Heart left ventricle (tissue), 16 donors: ENCODE data around the gene SERPINB6. TPM values are rescaled to one million over a fixed set of nuclear protein-coding genes. Genes with fewer than 3 reads are reported as not detected.
"Not testable (repeated sequence)": the region's sequence is repeated elsewhere in the genome, so short reads cannot be mapped to it uniquely, and the experiment has no call there.

Experiments
- ATAC-seq, 4 donors: fragments of 200-7000 bp; cut with Tn5 transposase; one replicate each; pipeline ENCODE4 v1.9.1; 2020 to 2022; ENCODE audit warnings: moderate library complexity in 4 of 4, mild to moderate bottlenecking in 3 of 4, moderate number of reproducible peaks in 1 of 4
- DNase-seq, 5 donors: peaks; one replicate each; pipeline ENCODE4 v3.0.0-alpha.2; 2020
- H3K27ac ChIP-seq, 12 donors: fragments of 200-600 bp; sonication (generic) in 4 of 12; one replicate each; pipeline versions ENCODE4 v1.5.0 to v1.8.0; 2016 to 2022; ENCODE audit warnings: mild to moderate bottlenecking in 2 of 12
- H3K27me3 ChIP-seq, 9 donors: fragments of 200-600 bp; sonication (generic) in 2 of 9; one replicate each; pipeline versions ENCODE4 v1.5.1 to v1.8.0; 2016 to 2022; ENCODE audit warnings: mild to moderate bottlenecking in 3 of 9
- H3K36me3 ChIP-seq, 9 donors: fragments of 200-600 bp; sonication (generic) in 2 of 9; one replicate each; pipeline versions ENCODE4 v1.5.0 to v1.8.0; 2018 to 2022; ENCODE audit warnings: mild to moderate bottlenecking in 2 of 9
- H3K4me1 ChIP-seq, 12 donors: fragments of 200-600 bp; sonication (generic) in 4 of 12; one replicate each; pipeline versions ENCODE4 v1.5.0 to v1.8.0; 2016 to 2022; ENCODE audit warnings: mild to moderate bottlenecking in 3 of 12
- H3K4me3 ChIP-seq, 12 donors: fragments of 200-600 bp; sonication (generic) in 4 of 12; one replicate each; pipeline versions ENCODE4 v1.5.0 to v1.8.0; 2017 to 2022; ENCODE audit warnings: mild to moderate bottlenecking in 9 of 12, moderate library complexity in 4 of 12
- H3K9me3 ChIP-seq, 12 donors: fragments of 200-600 bp; sonication (generic) in 4 of 12; one replicate each; pipeline versions ENCODE4 v1.5.0 to v1.8.0; 2016 to 2022; ENCODE audit warnings: mild to moderate bottlenecking in 1 of 12
- POLR2A ChIP-seq, 2 donors: fragments of 450-650 bp; IDR thresholded peaks; one replicate each; pipeline ENCODE4 v1.6.1; 2017; ENCODE audit warnings: antibody characterized with exemption in 2 of 2, mild to moderate bottlenecking in 2 of 2, moderate library complexity in 2 of 2
- WGBS, 4 donors: extraction: QIAGEN DNeasy Blood & Tissue Kit in 2 of 4; methylation state at CpG; one replicate each; pipeline versions ENCODE4 v1.1.5 to v1.1.7; 2013 to 2018; 5-methylcytosine and 5-hydroxymethylcytosine counted together
- intact Hi-C, 10 donors: fragments of 100-400 bp; cut with DNase I; formaldehyde crosslinking; loops; one replicate each; pipeline versions ENCODE4 v1.11.1 to v1.14.2; 2022
- polyA plus RNA-seq, 2 donors: library from polyadenylated mRNA; stranded (reverse); fragments of 200-250 nt; gene quantifications; one replicate each; pipeline ENCODE4 v1.2.3, GENCODE V29; 2013
- total RNA-seq, 9 donors: library from RNA; depleted of rRNA in 2 of 9; stranded (reverse); fragments of >200 nt in 2 of 9; fragmentation: NEBNext Ultra II Directional in 3 of 9; extraction: Animal tissue kit (Norgen Biotek cat#: 25700) in 3 of 9; gene quantifications; one replicate each; pipeline versions ENCODE4 v1.1.0 to v1.2.4, GENCODE V29; 2016 to 2023
- TF ChIP-seq, protein P1 (sequence below), 12 donors: fragments of 200-600 bp; sonication (generic) in 4 of 12; IDR thresholded peaks; one replicate each; pipeline versions ENCODE4 v1.5.0 to v1.8.0; 2018 to 2022; ENCODE audit warnings: antibody characterized with exemption in 12 of 12, mild to moderate bottlenecking in 5 of 12
- donor health status: ischemic (EF 13 %, LVEDD 7.1; RV severe dilation, severe dysfunction).
- donor health status: healthy with polysubstance abuse.
- donor health status: DM: no; HTN: yes; CAD: no.
- donor health status: DM: no; HTN: no; CAD: no.
- donor health status: ischemic (EF 25% LVEDD 6.9; RV normal size, moderate dysfunction).
- donor health status: ischemic (EF 25% LVEDD 5.7; RV mildly dilated, moderate dysfunction).
- donor health status: healthy.
- donor health status: DM: yes; HTN: yes; CAD: no.
- donor health status: ischemic (EF 35%, LVEDD 5.7; RV mildly dilated, moderate dysfunction).
- donor health status: nonischemic (EF 11% LVEDD 7.7; RV severe dilation, severe dysfunction).
- donor health status: DM: yes; HTN: yes; CAD: no.
- donor health status: PGD.
- donor health status: ischemic (EF 29% LVEDD 5.4; RV normal size, mild dysfunction).
- donor health status: nonischemic (EF 23%, LVEDD 6.1; RV moderate dilation, normal function).

The SERPINB6 gene
- total and polyA plus RNA-seq, 11 donors, result 146 to 246 (median 186) TPM

DNA sequence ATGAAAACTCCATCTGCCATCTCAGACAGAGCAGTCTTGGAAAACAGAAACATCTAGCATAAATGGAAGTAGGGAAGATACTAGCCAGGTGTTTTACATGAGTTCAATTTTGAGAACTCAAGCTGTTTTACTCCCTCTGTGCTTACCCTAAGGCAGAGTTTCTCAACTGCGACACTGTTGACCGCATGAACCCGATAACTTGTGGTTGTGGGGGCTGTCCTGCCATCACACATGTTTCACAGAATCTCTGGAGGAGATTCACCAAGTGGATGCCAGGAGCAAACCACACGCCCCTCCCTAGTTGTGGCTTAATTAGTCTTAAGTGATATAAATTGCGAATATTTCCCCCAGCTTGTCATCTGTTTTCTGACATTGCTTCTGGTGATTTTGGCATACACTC, 2.3 kb upstream of the SERPINB6 start:
- Histone ChIP-seq H3K9me3 (no peaks in the 10 kb centered on the region), H3K4me3 (no peak overlapping the region), H3K36me3 (peaks cover 0 to 2% (median 0%) of the 10 kb centered on the region in 9 donors), H3K27me3 (no peaks in the 10 kb centered on the region), H3K4me1 (peaks cover 0 to 33% (median 21%) of the 10 kb centered on the region in 12 donors), H3K27ac (no peak overlapping the region)
- intact Hi-C loops, result no loop called here
- ATAC-seq (no peak), DNase-seq (no peak)
- 88 to 94% (median 92%) methylated on average over 5 of the region's 5 CpGs for WGBS, 4 donors
- no peak for TF ChIP-seq POLR2A (IDR thresholded peaks at IDR 0.05)
- TF ChIP-seq, protein P1, sequence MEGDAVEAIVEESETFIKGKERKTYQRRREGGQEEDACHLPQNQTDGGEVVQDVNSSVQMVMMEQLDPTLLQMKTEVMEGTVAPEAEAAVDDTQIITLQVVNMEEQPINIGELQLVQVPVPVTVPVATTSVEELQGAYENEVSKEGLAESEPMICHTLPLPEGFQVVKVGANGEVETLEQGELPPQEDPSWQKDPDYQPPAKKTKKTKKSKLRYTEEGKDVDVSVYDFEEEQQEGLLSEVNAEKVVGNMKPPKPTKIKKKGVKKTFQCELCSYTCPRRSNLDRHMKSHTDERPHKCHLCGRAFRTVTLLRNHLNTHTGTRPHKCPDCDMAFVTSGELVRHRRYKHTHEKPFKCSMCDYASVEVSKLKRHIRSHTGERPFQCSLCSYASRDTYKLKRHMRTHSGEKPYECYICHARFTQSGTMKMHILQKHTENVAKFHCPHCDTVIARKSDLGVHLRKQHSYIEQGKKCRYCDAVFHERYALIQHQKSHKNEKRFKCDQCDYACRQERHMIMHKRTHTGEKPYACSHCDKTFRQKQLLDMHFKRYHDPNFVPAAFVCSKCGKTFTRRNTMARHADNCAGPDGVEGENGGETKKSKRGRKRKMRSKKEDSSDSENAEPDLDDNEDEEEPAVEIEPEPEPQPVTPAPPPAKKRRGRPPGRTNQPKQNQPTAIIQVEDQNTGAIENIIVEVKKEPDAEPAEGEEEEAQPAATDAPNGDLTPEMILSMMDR (IDR thresholded peaks at IDR 0.05), result no peak

DNA sequence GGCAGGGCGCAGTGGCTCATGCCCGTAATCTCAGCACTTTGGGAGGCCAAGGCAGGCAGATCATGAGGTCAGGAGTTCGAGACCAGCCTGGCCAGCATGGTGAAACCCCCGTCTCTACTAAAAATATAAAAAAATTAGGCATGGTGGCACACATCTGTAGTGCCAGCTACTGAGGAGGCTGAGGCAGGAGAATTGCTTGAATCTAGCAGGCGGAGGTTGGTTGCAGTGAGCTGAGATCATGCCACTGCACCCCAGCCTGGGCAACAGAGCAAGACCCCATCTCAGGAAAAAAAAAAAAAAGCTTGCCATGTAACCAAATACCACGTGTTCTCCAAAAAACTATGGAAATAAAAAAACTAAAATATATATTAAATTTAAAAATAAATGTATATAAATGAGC, 1.8 kb upstream of the SERPINB6 start:
- H3K27me3 ChIP-seq, H3K27ac ChIP-seq, H3K36me3 ChIP-seq, intact Hi-C loops, H3K9me3 ChIP-seq, DNase-seq, H3K4me3 ChIP-seq, ATAC-seq: not testable (repeated sequence)
- 97 to 100% (median 98%) methylated on average over 6 of the region's 6 CpGs for WGBS, 4 donors
- H3K4me1 ChIP-seq, result peaks cover 0 to 33% (median 21%) of the 10 kb centered on the region in 12 donors

DNA sequence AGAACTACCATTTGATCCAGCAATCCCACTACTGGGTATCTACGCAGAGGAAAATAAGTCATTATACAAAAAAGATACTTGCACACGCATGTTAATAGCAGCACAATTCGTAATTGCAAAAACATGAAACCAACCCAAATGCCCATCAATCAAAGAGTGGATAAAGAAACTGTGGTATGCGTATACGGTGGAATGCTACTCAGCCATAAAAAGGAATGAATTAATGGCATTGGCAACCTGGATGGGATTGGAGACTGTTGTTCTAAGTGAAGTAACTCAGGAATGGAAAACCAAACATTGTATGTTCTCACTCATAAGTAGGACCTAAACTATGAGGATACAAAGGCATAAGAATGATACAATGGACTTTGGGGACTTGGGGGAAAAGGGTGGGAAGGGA, 1.3 kb upstream of the SERPINB6 start:
- H3K9me3 ChIP-seq, ATAC-seq, DNase-seq, H3K36me3 ChIP-seq, H3K27me3 ChIP-seq: not testable (repeated sequence)
- 98 to 100% (median 98%) methylated on average over 5 of the region's 5 CpGs for WGBS, 4 donors
- peak overlapping the region in 5 of 12 donors; percentile 90 to 100 (median 96) for H3K27ac ChIP-seq
- peaks cover 0 to 30% (median 19%) of the 10 kb centered on the region in 12 donors for H3K4me1 ChIP-seq
- H3K4me3 ChIP-seq, result peak overlapping the region in 1 of 12 donors; percentile 81
- intact Hi-C loops, result loop anchor here in 1 of 10 donors (1.0 kb wide), 1 partner anchor 15 kb away; no protein-coding TSS in a partner anchor

DNA sequence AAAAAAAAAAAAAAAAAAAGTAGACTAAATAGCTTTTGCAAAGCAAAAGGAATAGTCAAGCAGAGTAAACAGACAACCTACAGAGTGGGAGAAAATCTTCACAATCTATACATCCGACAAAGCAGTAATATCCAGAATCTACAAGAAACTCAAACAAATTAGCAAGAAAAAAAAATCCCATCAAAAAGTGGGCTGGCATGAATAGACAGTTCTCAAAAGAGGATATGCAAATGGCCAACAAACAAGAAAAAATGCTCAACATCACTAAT, 786 bp upstream of the SERPINB6 start:
- not testable (repeated sequence) for DNase-seq, H3K27me3 ChIP-seq, ATAC-seq, H3K9me3 ChIP-seq, H3K36me3 ChIP-seq
- peaks cover 0 to 30% (median 22%) of the 10 kb centered on the region in 12 donors for H3K4me1 ChIP-seq
- peak overlapping the region in 11 of 12 donors; percentile 64 to 88 (median 75) for H3K4me3 ChIP-seq
- WGBS, 4 donors, result 28 to 76% (median 63%) methylated on average over 1 of the region's 1 CpG
- intact Hi-C loops, result loop anchor here in 1 of 10 donors (1.0 kb wide), 1 partner anchor 15 kb away; no protein-coding TSS in a partner anchor
- peak overlapping the region; percentile 85 to 100 (median 96) for H3K27ac ChIP-seq

DNA sequence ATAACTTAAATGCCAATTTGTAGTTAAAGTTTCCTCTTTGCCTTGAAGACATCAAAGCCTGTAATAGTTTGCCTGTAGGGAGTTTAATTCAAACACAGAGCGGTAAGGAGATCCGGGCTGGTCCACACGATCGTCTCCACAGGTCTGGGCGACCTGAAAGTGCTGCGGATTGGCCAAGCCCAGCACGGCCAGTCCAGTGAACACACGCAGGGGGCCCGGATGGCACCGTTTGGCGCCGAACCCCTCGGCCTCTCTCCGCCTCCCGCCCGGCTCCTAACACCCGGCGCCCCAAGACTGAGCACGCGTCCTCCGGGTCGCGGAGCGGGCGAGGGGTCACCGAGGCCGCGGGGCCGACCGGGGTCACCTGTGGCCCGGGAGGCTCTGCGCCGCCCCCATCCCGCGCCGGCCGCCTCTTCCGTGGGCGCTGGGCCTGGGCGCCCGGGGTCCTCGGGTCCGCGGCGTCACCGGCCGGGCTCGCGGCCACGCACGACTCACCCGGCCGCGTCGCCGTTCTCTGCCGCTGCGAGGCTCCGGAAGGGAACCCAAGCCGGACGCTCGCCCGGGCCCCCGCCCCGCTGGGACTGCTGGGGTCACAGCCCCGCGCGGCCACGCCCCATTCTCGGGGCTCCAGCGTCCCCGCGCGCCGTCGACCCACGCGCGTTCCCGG, 481 bp downstream of the SERPINB6 start:
- 1% methylated on average over 24 to 80 of the region's 80 CpGs for WGBS, 4 donors
- H3K4me1 ChIP-seq, result peaks cover 0 to 32% (median 24%) of the 10 kb centered on the region in 12 donors
- intact Hi-C loops, result loop anchor here in 4 of 10 donors (1.0 to 2.0 kb wide), 3 partner anchors 17 to 18 kb away; no protein-coding TSS in a partner anchor
- ATAC-seq (peak; percentile 47 to 92 (median 84)), DNase-seq (peak; percentile 86 to 94 (median 89))
- no peaks in the 10 kb centered on the region for H3K9me3 ChIP-seq
- peak overlapping the region; percentile 85 to 100 (median 96) for H3K27ac ChIP-seq
- H3K36me3 ChIP-seq, result peaks cover 0 to 9% (median 2%) of the 10 kb centered on the region in 9 donors
- TF ChIP-seq POLR2A (IDR thresholded peaks at IDR 0.05), result peak in 1 of 2 donors; percentile 40
- TF ChIP-seq, protein P1 (IDR thresholded peaks at IDR 0.05), result no peak
- H3K4me3 ChIP-seq, result peak overlapping the region; percentile 64 to 88 (median 74)
- H3K27me3 ChIP-seq, result no peaks in the 10 kb centered on the region
